Stimulated activated CD4-positive, alpha-beta T cell treated with anti-CD3 and anti-CD28 coated beads, Interleukin-2, amount 100 ng/mL, for 24 hours (primary cell): Measurements from ENCODE around the gene KLK2.

Source experiments
- DNase-seq, 2 donors: peaks; one replicate each; pipeline ENCODE4 v3.0.0-alpha.2; 2020

The KLK2 gene

GRCh38 chr19:50928831-50929230 is 55.6 kb downstream of the KLK2 start:
- DNase-seq, result no peak
